ENCODE results near the gene KCNJ6.

DNA sequence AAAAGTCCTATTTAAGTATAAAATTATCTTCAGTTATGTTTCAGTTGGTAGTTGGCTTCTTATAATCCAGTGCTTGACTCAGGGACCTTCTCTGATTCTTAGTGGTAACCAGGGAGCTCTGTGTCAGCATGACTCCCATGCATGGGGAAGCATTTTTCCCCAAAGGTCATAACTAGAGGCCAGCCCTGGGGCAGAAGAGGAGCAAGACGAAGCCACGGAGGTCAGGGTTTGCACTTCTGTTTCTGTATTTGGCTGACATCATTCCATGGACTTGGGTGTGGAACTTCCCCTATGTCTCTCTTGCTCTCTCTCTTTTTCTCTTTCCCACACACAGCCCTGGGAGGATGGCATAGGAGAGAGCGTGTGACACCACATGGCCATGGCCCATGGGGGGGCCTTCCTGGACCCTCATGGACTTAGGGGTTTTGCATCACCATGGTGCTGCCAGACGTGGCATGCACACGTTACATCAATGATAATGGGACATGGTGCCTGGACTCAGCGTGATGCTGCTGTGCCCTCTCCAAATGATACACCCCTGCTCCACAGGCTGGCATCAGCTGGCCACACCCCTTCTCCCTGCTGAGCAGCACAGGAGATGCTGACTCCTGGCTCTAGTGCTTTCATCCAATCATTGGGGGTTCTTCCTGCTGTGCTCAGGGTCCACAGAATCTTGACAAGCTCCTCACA is 260.5 kb downstream of the KCNJ6 start:
- TF ChIP-seq, protein P1, sequence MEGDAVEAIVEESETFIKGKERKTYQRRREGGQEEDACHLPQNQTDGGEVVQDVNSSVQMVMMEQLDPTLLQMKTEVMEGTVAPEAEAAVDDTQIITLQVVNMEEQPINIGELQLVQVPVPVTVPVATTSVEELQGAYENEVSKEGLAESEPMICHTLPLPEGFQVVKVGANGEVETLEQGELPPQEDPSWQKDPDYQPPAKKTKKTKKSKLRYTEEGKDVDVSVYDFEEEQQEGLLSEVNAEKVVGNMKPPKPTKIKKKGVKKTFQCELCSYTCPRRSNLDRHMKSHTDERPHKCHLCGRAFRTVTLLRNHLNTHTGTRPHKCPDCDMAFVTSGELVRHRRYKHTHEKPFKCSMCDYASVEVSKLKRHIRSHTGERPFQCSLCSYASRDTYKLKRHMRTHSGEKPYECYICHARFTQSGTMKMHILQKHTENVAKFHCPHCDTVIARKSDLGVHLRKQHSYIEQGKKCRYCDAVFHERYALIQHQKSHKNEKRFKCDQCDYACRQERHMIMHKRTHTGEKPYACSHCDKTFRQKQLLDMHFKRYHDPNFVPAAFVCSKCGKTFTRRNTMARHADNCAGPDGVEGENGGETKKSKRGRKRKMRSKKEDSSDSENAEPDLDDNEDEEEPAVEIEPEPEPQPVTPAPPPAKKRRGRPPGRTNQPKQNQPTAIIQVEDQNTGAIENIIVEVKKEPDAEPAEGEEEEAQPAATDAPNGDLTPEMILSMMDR (IDR thresholded peaks at IDR 0.05): no peak
- TF ChIP-seq TCF12 (IDR thresholded peaks at IDR 0.05) (no peak), RFX5 (IDR thresholded peaks at IDR 0.05; ENCODE audit: low read length) (no peak)
